Esophagus squamous epithelium (tissue), 5 donors: Measurements from ENCODE around the gene CNTRL. TPM values are rescaled to one million over a fixed set of nuclear protein-coding genes. Genes with fewer than 3 reads are reported as not detected.

Experiments
- DNase-seq: peaks from one replicate; lab custom pipeline; 2025; lab: John Stamatoyannopoulos, UW
- H3K27ac ChIP-seq, 4 donors: fragments of 200-600 bp; sonication (generic); one replicate each; pipeline ENCODE4 v1.5.1; 2016 to 2019; ENCODE audit warnings: mild to moderate bottlenecking in 1 of 4
- H3K27me3 ChIP-seq, 4 donors: fragments of 200-600 bp; sonication (generic); 1 replicate in 3 of 4; 2 replicates in 1 of 4; pipeline versions ENCODE4 v1.5.1 to v1.6.0; 2017 to 2021; ENCODE audit warnings: antibody characterized with exemption in 1 of 4
- H3K36me3 ChIP-seq, 3 donors: fragments of 200-600 bp; sonication (generic); one replicate each; pipeline ENCODE4 v1.5.1; 2016 to 2019
- H3K4me1 ChIP-seq, 3 donors: fragments of 200-600 bp; sonication (generic); one replicate each; pipeline ENCODE4 v1.5.1; 2017 to 2019
- H3K4me3 ChIP-seq, 4 donors: fragments of 200-600 bp; sonication (generic); 1 replicate in 3 of 4; 2 replicates in 1 of 4; pipeline ENCODE4 v1.5.1; 2016 to 2019; ENCODE audit warnings: mild to moderate bottlenecking in 2 of 4, moderate library complexity in 1 of 4
- H3K9me3 ChIP-seq, 3 donors: fragments of 200-600 bp; sonication (generic); one replicate each; pipeline ENCODE4 v1.5.1; 2016 to 2019
- CTCF ChIP-seq, 6 experiments: fragments of 450-650 bp in 4 of 6; fragments of 200-600 bp in 2 of 6; sonication (generic) in 2 of 6; IDR thresholded peaks; one replicate each; pipeline ENCODE4 v1.5.1; 2016 to 2019; ENCODE audit warnings: antibody characterized with exemption in 6 of 6, mild to moderate bottlenecking in 4 of 6, moderate library complexity in 4 of 6
- POLR2A ChIP-seq, 4 donors: fragments of 450-650 bp; IDR thresholded peaks; one replicate each; pipeline ENCODE4 v1.6.1; 2017; ENCODE audit warnings: antibody characterized with exemption in 4 of 4, mild to moderate bottlenecking in 4 of 4, moderate library complexity in 3 of 4
- WGBS, 2 donors: methylation state at CpG; one replicate each; pipeline ENCODE4 v1.1.5; 2018; 5-methylcytosine and 5-hydroxymethylcytosine counted together
- intact Hi-C: fragments of 100-400 bp; cut with DNase I; formaldehyde crosslinking; loops from one replicate; pipeline ENCODE4 v1.15.0; 2022
- total RNA-seq, 4 donors: library from RNA; depleted of rRNA; stranded (reverse); fragments of >200 nt; gene quantifications; one replicate each; pipeline ENCODE4 v1.1.0, GENCODE V29; 2016
- donor health status: DM: yes; HTN: yes; CAD: no.

The CNTRL gene
- total RNA-seq, 4 donors from 2014 or later, result 7.2 to 15.3 (median 8.0) TPM

DNA sequence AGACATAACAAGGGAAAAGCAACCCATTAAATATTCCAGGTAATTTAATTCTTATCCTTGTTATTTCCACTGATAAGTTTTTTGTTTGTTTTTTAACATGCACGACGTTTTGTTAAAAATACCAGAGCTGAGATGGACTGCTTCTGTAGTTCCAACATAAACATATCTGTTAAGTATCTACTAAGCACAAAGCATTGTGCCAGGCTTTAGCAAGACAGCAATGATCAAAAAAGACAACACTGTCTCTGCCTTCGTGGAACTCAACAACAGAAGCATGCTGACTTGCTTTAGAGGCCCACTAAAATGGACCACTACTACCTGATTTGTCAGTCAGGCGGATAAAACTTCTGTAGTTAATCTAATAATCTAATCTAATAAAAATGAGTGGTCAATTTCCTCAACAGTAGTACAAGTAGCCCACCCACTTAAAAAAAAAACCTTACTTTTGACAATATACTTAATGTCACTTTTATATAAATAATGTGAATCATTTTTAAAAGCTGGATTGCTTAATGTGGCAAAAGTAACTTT is 123.8 kb downstream of the CNTRL start:
- 28 to 29% methylated on average over 4 of the region's 4 CpGs for WGBS, 2 donors
- no peak for TF ChIP-seq POLR2A (IDR thresholded peaks at IDR 0.05)
- no peak for TF ChIP-seq CTCF (IDR thresholded peaks at IDR 0.05)
- Histone ChIP-seq H3K4me3 (peak overlapping the region in 2 of 4 donors; percentile 9 to 93), H3K4me1 (peaks cover 31 to 82% (median 42%) of the 10 kb centered on the region in 3 donors), H3K27me3 (no peaks in the 10 kb centered on the region), H3K36me3 (no peaks in the 10 kb centered on the region), H3K27ac (peak overlapping the region in 1 of 4 donors; percentile 98), H3K9me3 (no peaks in the 10 kb centered on the region)
- DNase-seq, result no peak
- intact Hi-C loops, result no loop called here

GRCh38 chr9:121199921-121200320 is 125.2 kb downstream of the CNTRL start:
- no peaks in the 10 kb centered on the region for H3K27me3 ChIP-seq
- peak overlapping the region in 3 of 4 donors; percentile 97 to 98 (median 98) for H3K27ac ChIP-seq
- no peak for DNase-seq
- intact Hi-C loops, result no loop called here
- H3K36me3 ChIP-seq, result no peaks in the 10 kb centered on the region
- WGBS, 2 donors, result 0 to 15% methylated on average over 2 of the region's 2 CpGs
- peaks cover 26 to 69% (median 36%) of the 10 kb centered on the region in 3 donors for H3K4me1 ChIP-seq
- peak overlapping the region; percentile 72 to 93 (median 93) for H3K4me3 ChIP-seq
- H3K9me3 ChIP-seq, result no peaks in the 10 kb centered on the region
- no peak for TF ChIP-seq CTCF (IDR thresholded peaks at IDR 0.05)
- TF ChIP-seq POLR2A (IDR thresholded peaks at IDR 0.05), result no peak

DNA sequence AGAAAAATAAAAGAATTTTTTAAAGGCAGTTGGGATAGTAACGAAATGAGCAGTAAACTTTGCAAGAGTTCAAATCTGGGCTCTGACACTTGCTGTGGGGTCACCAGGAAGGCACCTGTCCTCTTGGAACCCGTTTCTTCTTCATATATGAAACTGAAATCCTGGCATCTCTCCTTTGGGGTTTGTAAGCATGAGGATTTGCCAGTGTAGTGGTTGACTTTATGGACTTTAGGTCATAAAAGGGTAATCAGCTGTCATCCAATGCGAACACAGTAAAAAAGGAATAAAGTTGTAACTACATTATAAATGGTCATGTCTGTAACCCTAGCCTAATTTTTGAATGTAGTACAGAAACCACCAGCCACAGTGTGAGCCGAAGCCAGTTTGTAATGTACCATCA is 125.6 kb downstream of the CNTRL start:
- Histone ChIP-seq H3K27me3 (no peaks in the 10 kb centered on the region), H3K27ac (peak overlapping the region; percentile 97 to 98 (median 98)), H3K4me1 (peaks cover 25 to 65% (median 33%) of the 10 kb centered on the region in 3 donors), H3K9me3 (no peaks in the 10 kb centered on the region), H3K36me3 (no peaks in the 10 kb centered on the region), H3K4me3 (peak overlapping the region; percentile 72 to 93 (median 93))
- no peak for DNase-seq
- intact Hi-C loops, result no loop called here
- 7 to 9% methylated on average over 4 of the region's 4 CpGs for WGBS, 2 donors
- TF ChIP-seq CTCF (IDR thresholded peaks at IDR 0.05), result no peak
- TF ChIP-seq POLR2A (IDR thresholded peaks at IDR 0.05), result no peak

- Histone ChIP-seq H3K9me3 (no peaks in the 10 kb centered on the region), H3K27ac (peak overlapping the region; percentile 97 to 98 (median 98)), H3K4me1 (peaks cover 24 to 56% (median 26%) of the 10 kb centered on the region in 3 donors), H3K36me3 (no peaks in the 10 kb centered on the region), H3K4me3 (peak overlapping the region; percentile 72 to 93 (median 93)), H3K27me3 (no peaks in the 10 kb centered on the region)
- DNase-seq, result no peak
- WGBS, 2 donors, result 0% methylated on average over 4 of the region's 81 CpGs; no CpG with 5 or more reads in 1 of the 2 donors
- intact Hi-C loops, result no loop called here
- no peak for TF ChIP-seq CTCF (IDR thresholded peaks at IDR 0.05)
- TF ChIP-seq POLR2A (IDR thresholded peaks at IDR 0.05), result no peak
These were observed 126.4 kb downstream of the CNTRL start for GRCh38 chr9:121201045-121201737.
